Ramos (cell line): ENCODE data around the gene CALN1.

Experiments
- in situ Hi-C: fragments of 300-500 bp; cut with MboI; formaldehyde crosslinking; loops from one replicate; pipeline ENCODE4 v1.14.3; 2022; ENCODE audit warnings: low sequenced_read_pairs; ENCODE audit not compliant: unreplicated experiment

Gene CALN1

DNA sequence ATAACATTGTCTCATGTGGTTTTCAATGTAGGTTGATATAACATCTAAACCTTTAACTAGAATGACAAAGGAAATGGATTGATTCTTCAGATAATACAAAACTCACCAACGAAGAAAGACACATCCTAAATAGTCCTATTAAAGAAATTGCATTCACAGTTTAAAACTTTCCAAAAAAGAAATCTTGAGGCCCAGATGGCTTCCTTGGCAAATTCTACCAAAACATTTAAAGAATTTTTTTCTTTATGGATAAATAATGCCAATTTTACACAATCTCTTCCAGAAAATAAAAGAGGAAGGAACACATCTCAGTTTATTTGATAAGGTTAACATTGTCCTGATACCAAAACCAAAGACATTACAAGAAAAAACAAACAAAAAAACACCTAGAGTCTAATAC, 349.5 kb downstream of the CALN1 start:
- in situ Hi-C loops: no loop called here

GRCh38 chr7:72059925-72060324, 352.2 kb downstream of the CALN1 start:
- in situ Hi-C loops: no loop called here

- in situ Hi-C loops: no loop called here
Observed at GRCh38 chr7:72058579-72058978, 353.6 kb downstream of the CALN1 start.

- in situ Hi-C loops: no loop called here
Observed at GRCh38 chr7:72057796-72058195, 354.3 kb downstream of the CALN1 start.

GRCh38 chr7:72057231-72057630, 354.9 kb downstream of the CALN1 start:
- in situ Hi-C loops: no loop called here

DNA sequence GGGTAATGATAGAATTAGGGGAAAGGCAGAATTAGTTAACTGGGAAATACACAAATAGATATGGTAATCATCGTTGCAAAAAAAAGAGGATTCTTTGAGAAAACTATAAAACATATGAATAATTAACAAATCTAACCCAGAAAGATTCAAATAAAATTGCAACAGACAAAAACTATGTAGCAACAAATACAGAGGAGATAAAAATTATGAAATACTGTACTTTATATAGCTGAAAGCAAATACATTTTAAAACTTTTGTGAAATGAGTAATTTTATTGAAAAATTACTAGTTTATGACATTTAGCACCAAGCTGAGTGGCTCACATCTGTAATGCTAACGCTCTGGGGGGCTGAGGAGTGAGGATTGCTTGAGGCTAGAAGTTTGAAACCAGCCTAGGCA, 356.7 kb downstream of the CALN1 start:
- in situ Hi-C loops: no loop called here

- in situ Hi-C loops: no loop called here
Observed at GRCh38 chr7:72053292-72053691, 358.8 kb downstream of the CALN1 start.

- in situ Hi-C loops: no loop called here
Observed at GRCh38 chr7:72048420-72048819, 363.7 kb downstream of the CALN1 start.

- in situ Hi-C loops: no loop called here
Observed at GRCh38 chr7:72042855-72043254, 369.3 kb downstream of the CALN1 start.

DNA sequence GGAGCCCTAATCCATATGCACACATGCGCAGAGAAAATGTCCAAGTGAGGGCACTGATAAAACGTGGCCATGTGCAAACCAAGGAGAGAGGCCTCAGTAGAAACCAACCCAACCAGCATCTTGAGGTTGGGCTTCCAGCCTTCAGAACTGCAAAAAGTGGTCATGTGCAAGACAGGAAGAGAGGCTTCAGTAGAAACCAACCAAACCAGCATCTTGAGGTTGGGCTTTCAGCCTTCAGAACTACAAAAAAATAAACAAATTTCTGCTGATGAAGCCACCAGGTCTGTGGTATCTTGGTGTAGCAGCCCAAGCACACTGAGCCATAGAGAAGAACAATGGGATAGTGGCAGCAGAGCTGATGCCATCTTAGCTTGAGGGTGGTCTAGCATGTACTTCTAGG, 371.5 kb downstream of the CALN1 start:
- in situ Hi-C loops: no loop called here

GRCh38 chr7:72039460-72039859, 372.7 kb downstream of the CALN1 start:
- in situ Hi-C loops: no loop called here

- in situ Hi-C loops: no loop called here
Observed at GRCh38 chr7:72038022-72038732, 374.0 kb downstream of the CALN1 start.

DNA sequence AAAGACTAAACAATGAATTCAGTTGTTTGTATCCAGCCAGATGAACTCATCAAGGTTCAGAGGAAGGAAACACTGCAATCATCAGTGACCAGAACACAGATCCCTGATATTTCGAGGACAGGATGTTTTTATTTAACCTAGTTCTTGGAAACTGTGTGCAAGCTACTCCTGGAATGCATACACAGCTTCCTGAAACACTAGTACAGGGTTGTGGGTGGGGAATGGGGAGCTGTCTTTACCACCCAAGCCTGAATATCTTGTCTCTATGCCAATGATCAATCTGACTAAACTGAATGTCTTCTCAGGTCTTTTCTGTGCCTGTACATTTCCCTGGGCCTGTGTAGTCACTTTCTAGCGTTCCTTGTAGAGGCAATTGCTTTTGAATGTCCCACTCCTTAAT, 374.6 kb downstream of the CALN1 start:
- in situ Hi-C loops: no loop called here

DNA sequence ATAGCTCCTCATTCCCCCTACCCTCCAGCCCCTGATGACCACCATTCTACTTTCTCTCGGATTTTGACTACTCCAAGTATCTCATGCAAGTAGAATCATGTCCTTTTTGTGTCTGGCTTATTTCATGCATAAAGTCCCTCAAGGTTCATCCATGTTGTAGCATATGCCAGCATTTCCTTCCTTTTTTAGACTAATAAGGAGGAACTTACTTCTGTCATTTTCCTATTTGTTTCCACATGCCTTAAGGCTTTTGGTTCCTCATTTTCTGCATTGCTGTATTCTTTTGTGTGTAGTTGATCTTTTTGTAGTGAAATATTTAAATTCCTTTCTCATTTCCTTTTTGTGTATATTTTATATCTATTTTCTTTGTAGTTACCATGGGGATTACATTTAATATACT, 376.9 kb downstream of the CALN1 start:
- in situ Hi-C loops: no loop called here

GRCh38 chr7:72032934-72033333, 379.2 kb downstream of the CALN1 start:
- in situ Hi-C loops: no loop called here

GRCh38 chr7:72030994-72031667, 381.0 kb downstream of the CALN1 start:
- in situ Hi-C loops: no loop called here

GRCh38 chr7:72028267-72028666, 383.9 kb downstream of the CALN1 start:
- in situ Hi-C loops: no loop called here

- in situ Hi-C loops: no loop called here
Observed at GRCh38 chr7:72025381-72025960, 386.7 kb downstream of the CALN1 start.

GRCh38 chr7:72023926-72024325, 388.2 kb downstream of the CALN1 start:
- in situ Hi-C loops: no loop called here

DNA sequence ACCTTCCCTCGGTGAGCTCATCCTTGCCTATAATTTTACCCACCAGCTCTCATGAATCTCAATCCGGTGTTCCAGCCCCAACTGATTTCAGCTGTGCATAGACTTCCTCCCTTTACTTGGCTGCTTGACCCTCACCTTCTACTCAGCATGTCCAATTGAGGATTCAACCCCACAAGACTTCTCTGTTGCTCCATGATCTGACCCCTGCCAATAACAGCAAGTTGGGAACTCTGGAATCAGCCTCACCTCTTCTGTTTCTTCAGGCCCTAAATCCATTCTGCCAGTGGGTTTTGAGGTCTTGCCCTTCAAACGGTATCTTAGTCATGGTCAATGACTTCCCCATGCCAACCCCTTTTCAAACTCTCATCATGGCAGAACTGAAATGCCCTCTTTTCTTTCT, 390.4 kb downstream of the CALN1 start:
- in situ Hi-C loops: no loop called here

- in situ Hi-C loops: no loop called here
Observed at GRCh38 chr7:72020311-72020710, 391.8 kb downstream of the CALN1 start.

DNA sequence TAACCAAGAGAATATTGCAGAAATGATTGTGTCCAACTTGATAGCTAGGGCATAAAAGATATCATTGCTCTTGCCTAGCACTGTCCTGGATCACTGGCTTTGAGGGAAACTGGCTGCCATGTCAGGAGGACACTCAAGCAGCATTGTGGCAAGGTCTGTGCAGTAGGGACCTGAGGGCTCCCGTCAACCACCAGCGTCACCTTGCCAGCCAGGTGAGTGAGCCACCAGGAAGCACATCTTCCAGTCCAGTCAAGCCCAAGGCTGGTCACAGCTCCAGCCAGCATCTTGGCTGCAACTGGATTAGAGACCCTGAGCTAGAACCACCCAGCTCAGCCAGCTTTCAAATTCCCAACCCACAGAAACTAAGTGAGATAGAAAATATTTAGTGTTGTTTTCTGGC, 392.7 kb downstream of the CALN1 start:
- in situ Hi-C loops: no loop called here
